Ovary (tissue), 9 donors: Measurements from ENCODE around the gene ESAM. TPM values are rescaled to one million over a fixed set of nuclear protein-coding genes. Genes with fewer than 3 reads are reported as not detected.

Experiments
- DNase-seq, 5 donors: peaks; one replicate each; pipeline ENCODE4 v3.0.0-alpha.2; 2019 to 2020
- H3K27ac ChIP-seq, 2 donors: fragments of 200-600 bp; one replicate each; pipeline versions ENCODE4 v1.5.1 to v1.8.0; 2019 to 2022
- H3K27me3 ChIP-seq: fragments of 200-600 bp; one replicate; pipeline ENCODE4 v1.8.0; 2022
- H3K36me3 ChIP-seq: fragments of 200-600 bp; sonication (generic); one replicate; pipeline ENCODE4 v1.5.1; 2019
- H3K4me1 ChIP-seq: one replicate; pipeline ENCODE4 v1.8.1; 2013; ENCODE audit warnings: mild to moderate bottlenecking, moderate library complexity; ENCODE audit not compliant: insufficient read depth
- H3K4me3 ChIP-seq: fragments of 200-600 bp; sonication (generic); one replicate; pipeline ENCODE4 v1.5.1; 2017
- H3K9me3 ChIP-seq, 2 donors: fragments of 200-600 bp in 1 of 2; sonication (generic) in 1 of 2; one replicate each; pipeline versions ENCODE4 v1.5.1 to v1.8.1; 2013 to 2019; ENCODE audit warnings: mild to moderate bottlenecking in 1 of 2, moderate library complexity in 1 of 2
- CTCF ChIP-seq, 3 donors: fragments of 450-650 bp in 2 of 3; fragments of 200-600 bp in 1 of 3; IDR thresholded peaks; one replicate each; pipeline versions ENCODE4 v1.5.1 to v1.8.0; 2016 to 2022; ENCODE audit warnings: antibody characterized with exemption in 3 of 3, mild to moderate bottlenecking in 1 of 3
- EP300 ChIP-seq: sonication (generic); formaldehyde crosslinking; IDR thresholded peaks from one replicate; pipeline ENCODE4 v1.6.1; 2017; ENCODE audit warnings: antibody characterized with exemption
- POLR2A ChIP-seq: fragments of 450-650 bp; IDR thresholded peaks from one replicate; pipeline ENCODE4 v1.6.1; 2017; ENCODE audit warnings: antibody characterized with exemption, mild to moderate bottlenecking, moderate library complexity
- WGBS, 3 donors: extraction: QIAGEN DNeasy Blood & Tissue Kit in 1 of 3; methylation state at CpG; one replicate each; pipeline versions ENCODE4 v1.1.5 to v1.1.7; 2013 to 2017; 5-methylcytosine and 5-hydroxymethylcytosine counted together
- intact Hi-C, 4 donors: fragments of 100-400 bp; cut with DNase I; formaldehyde crosslinking; loops; one replicate each; pipeline versions ENCODE4 v1.11.0 to v1.15.1; 2022 to 2023
- polyA plus RNA-seq, 2 donors: library from polyadenylated mRNA; stranded (reverse); fragments of 200-250 nt in 1 of 2; fragments of 350-450 nt in 1 of 2; fragmentation: Illumina TruSeq in 1 of 2; extraction: RNeasy Lipid Tissue Mini Kit (QIAGEN cat#74804) in 1 of 2; gene quantifications; one replicate each; pipeline ENCODE4 v1.2.3, GENCODE V29; 2013 to 2014
- total RNA-seq, 7 donors: library from RNA; depleted of rRNA in 2 of 7; stranded (reverse); fragments of >200 nt in 2 of 7; fragmentation: NEBNext Ultra II Directional in 3 of 7; extraction: Animal tissue kit (Norgen Biotek cat#: 25700) in 3 of 7; gene quantifications; one replicate each; pipeline versions ENCODE4 v1.1.0 to v1.2.4, GENCODE V29; 2016 to 2023
- donor health status: DM: no; HTN: no; CAD: no; lungs with moderate emphysema.
- donor health status: DM: no; HTN: no; CAD: no.
- donor health status: Bipolar disorder and iron deficiency.
- donor health status: DM: yes; HTN: yes; CAD: no.
- donor health status: DM: no; HTN: no; CAD: no.
- donor health status: DM: yes; HTN: yes; CAD: no.

ESAM gene
- total and polyA plus RNA-seq, 9 donors: 7.3 to 46.6 (median 11.2) TPM

- 12 to 24% (median 19%) methylated on average over 9 of the region's 9 CpGs for WGBS, 3 donors
- Histone ChIP-seq H3K4me1 (peaks cover 7% of the 10 kb centered on the region), H3K36me3 (no peaks in the 10 kb centered on the region), H3K9me3 (no peaks in the 10 kb centered on the region), H3K4me3 (no peak overlapping the region), H3K27ac (no peak overlapping the region), H3K27me3 (peaks cover 7% of the 10 kb centered on the region)
- TF ChIP-seq POLR2A: no peak
- TF ChIP-seq EP300: no peak
- no peak for TF ChIP-seq CTCF (IDR thresholded peaks at IDR 0.05)
- no peak for DNase-seq
- intact Hi-C loops: no loop called here
Observed at GRCh38 chr11:124756033-124756752, 5.9 kb downstream of the ESAM start.

GRCh38 chr11:124754710-124755109, 7.4 kb downstream of the ESAM start:
- H3K9me3 ChIP-seq: no peaks in the 10 kb centered on the region
- no peaks in the 10 kb centered on the region for H3K36me3 ChIP-seq
- intact Hi-C loops: no loop called here
- H3K4me3 ChIP-seq: no peak overlapping the region
- no peak for DNase-seq
- TF ChIP-seq EP300: no peak
- TF ChIP-seq CTCF (IDR thresholded peaks at IDR 0.05): no peak
- TF ChIP-seq POLR2A: no peak
- no peak overlapping the region for H3K27ac ChIP-seq
- peaks cover 7% of the 10 kb centered on the region for H3K4me1 ChIP-seq
- peaks cover 4% of the 10 kb centered on the region for H3K27me3 ChIP-seq
- WGBS, 3 donors: 58 to 69% (median 61%) methylated on average over 6 of the region's 6 CpGs

- 69 to 74% (median 73%) methylated on average over 4 of the region's 4 CpGs for WGBS, 3 donors
- H3K27me3 ChIP-seq: peaks cover 2% of the 10 kb centered on the region
- DNase-seq: no peak
- no peaks in the 10 kb centered on the region for H3K36me3 ChIP-seq
- TF ChIP-seq CTCF (IDR thresholded peaks at IDR 0.05): no peak
- no peak for TF ChIP-seq POLR2A
- TF ChIP-seq EP300: no peak
- H3K27ac ChIP-seq: no peak overlapping the region
- H3K4me3 ChIP-seq: no peak overlapping the region
- H3K4me1 ChIP-seq: peaks cover 5% of the 10 kb centered on the region
- intact Hi-C loops: no loop called here
- H3K9me3 ChIP-seq: no peaks in the 10 kb centered on the region
Observed at GRCh38 chr11:124754309-124754708, 7.8 kb downstream of the ESAM start.

- TF ChIP-seq CTCF (IDR thresholded peaks at IDR 0.05) (no peak), EP300 (no peak), POLR2A (no peak)
- Histone ChIP-seq H3K9me3 (no peaks in the 10 kb centered on the region), H3K27ac (no peak overlapping the region), H3K36me3 (no peaks in the 10 kb centered on the region), H3K4me1 (peaks cover 4% of the 10 kb centered on the region), H3K4me3 (no peak overlapping the region), H3K27me3 (no peaks in the 10 kb centered on the region)
- DNase-seq: no peak
- intact Hi-C loops: no loop called here
- 85 to 89% (median 88%) methylated on average over 7 of the region's 7 CpGs for WGBS, 3 donors
Observed at GRCh38 chr11:124753624-124754023, 8.5 kb downstream of the ESAM start.
